Erythroblast (primary cell): ENCODE results near the gene STK10.

Source experiments
- GATA1 ChIP-seq: IDR thresholded peaks from 2 replicates; pipeline ENCODE4 v1.6.1; 2011; ENCODE audit warnings: low read depth, mild to moderate bottlenecking, control low read depth, low read length, moderate library complexity
- POLR2A ChIP-seq: IDR thresholded peaks from 2 replicates; pipeline ENCODE4 v1.6.1; 2011; ENCODE audit warnings: mild to moderate bottlenecking, low read length

- TF ChIP-seq POLR2A (peak; percentile 34), GATA1 (no peak)
These were observed 40.2 kb downstream of the STK10 start for GRCh38 chr5:172147857-172148256.
